NCI-H748 treated with DMSO at 0.1 percent for 48 hours (cell line): ENCODE results near the gene HCK.
"Not testable (repeated sequence)": the region's sequence is repeated elsewhere in the genome, so short reads cannot be mapped to it uniquely, and the experiment has no call there.

Source experiments
- DNase-seq: peaks from one replicate; lab custom pipeline; 2025; lab: John Stamatoyannopoulos, UW

The HCK gene

GRCh38 chr20:32029561-32029960 is 22.5 kb upstream of the HCK start:
- DNase-seq: no peak

GRCh38 chr20:32031007-32031958 is 20.8 kb upstream of the HCK start:
- peak; percentile 33 for DNase-seq

GRCh38 chr20:32033316-32033715 is 18.7 kb upstream of the HCK start:
- DNase-seq: no peak

GRCh38 chr20:32033721-32034120 is 18.3 kb upstream of the HCK start:
- DNase-seq: not testable (repeated sequence)

- no peak for DNase-seq
Measured at GRCh38 chr20:32034581-32035425, 17.2 kb upstream of the HCK start.

- no peak for DNase-seq
Measured at GRCh38 chr20:32035426-32035779, 16.6 kb upstream of the HCK start.

GRCh38 chr20:32036252-32036651 is 15.8 kb upstream of the HCK start:
- no peak for DNase-seq

GRCh38 chr20:32036716-32037485 is 15.1 kb upstream of the HCK start:
- no peak for DNase-seq

GRCh38 chr20:32037929-32038328 is 14.1 kb upstream of the HCK start:
- DNase-seq: no peak

GRCh38 chr20:32040142-32040953 is 11.7 kb upstream of the HCK start:
- no peak for DNase-seq

- no peak for DNase-seq
Measured at GRCh38 chr20:32045999-32046398, 6.0 kb upstream of the HCK start.

- DNase-seq: no peak
Measured at GRCh38 chr20:32050324-32050841, 1.7 kb upstream of the HCK start.

- no peak for DNase-seq
Measured at GRCh38 chr20:32050851-32051556, 1.0 kb upstream of the HCK start.

- no peak for DNase-seq
Measured at GRCh38 chr20:32051720-32052089, 337 bp upstream of the HCK start.

GRCh38 chr20:32052778-32053362 is 828 bp downstream of the HCK start:
- no peak for DNase-seq

GRCh38 chr20:32053648-32054047 is 1.6 kb downstream of the HCK start:
- no peak for DNase-seq

- DNase-seq: no peak
Measured at GRCh38 chr20:32056708-32057483, 4.9 kb downstream of the HCK start.

GRCh38 chr20:32057656-32058184 is 5.7 kb downstream of the HCK start:
- DNase-seq: no peak

GRCh38 chr20:32059189-32059588 is 7.1 kb downstream of the HCK start:
- no peak for DNase-seq
